Hematopoietic multipotent progenitor cell treated with erythropoietin and hydrocortisone succinate and interleukin-3 and kit ligand, for 4 days (in vitro differentiated cells): Measurements from ENCODE around the gene ZNF729.
A peak's percentile ranks its signal among the peaks of the same experiment; 100 is the strongest.
"Not testable (repeated sequence)": the region's sequence is repeated elsewhere in the genome, so short reads cannot be mapped to it uniquely, and the experiment has no call there.

ENCODE experiments used
- DNase-seq: peaks from one replicate; pipeline ENCODE4 v3.0.0-alpha.2; 2015

ZNF729 gene

GRCh38 chr19:22286151-22286810, at the start of gene ZNF729:
Gene ZNF729, plus strand, starts transcription at chr19:22286441. Its CDS starts 85 bp downstream, at chr19:22286526.
- DNase-seq, result peak; percentile 0

- DNase-seq, result no peak
These were observed 29.4 kb upstream of the ZNF729 start for GRCh38 chr19:22256856-22257255.

GRCh38 chr19:22257381-22257780, 28.9 kb upstream of the ZNF729 start:
- no peak for DNase-seq

DNA sequence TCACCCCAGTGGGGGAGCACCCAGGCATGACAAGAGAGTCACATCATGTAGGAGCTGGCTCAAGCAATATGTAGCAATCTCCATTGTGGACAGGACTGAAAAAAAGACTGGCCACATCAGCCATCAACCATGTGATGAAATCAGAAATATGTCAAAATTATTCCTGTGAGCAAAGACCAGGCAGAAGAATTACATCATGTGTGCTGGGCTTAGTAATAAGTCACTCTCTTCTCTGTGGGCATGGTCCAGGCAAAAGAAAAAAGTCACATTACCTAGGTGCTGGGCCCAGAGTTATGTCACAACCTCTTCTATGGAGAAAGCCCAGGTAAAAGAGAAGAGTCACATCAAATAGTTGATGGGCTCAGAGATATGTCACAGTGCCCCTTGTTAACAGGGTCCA, 28.3 kb upstream of the ZNF729 start:
- no peak for DNase-seq

GRCh38 chr19:22260499-22260898, 25.7 kb upstream of the ZNF729 start:
- no peak for DNase-seq

DNA sequence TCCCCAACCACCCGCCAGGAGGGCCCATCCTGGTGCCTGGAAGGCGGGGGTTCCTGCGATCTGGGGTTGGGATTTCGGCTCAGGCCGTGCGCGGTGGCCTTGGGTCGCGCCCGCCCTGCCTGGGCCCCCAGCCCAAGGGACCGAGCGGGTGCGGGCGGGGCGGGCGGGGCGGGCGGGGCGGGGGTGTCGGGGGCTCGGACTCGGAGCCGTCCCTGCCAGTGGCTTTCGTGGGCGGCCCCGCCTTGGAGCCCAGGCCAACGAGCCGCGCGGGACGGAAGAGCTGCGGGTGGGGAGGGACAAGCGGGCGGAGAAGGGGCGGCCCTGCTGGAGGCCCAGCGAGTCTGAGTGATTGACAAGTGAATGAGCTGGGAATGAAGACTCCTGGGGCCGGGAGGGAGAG, 24.6 kb upstream of the ZNF729 start:
- DNase-seq, result no peak

GRCh38 chr19:22263121-22263520, 23.1 kb upstream of the ZNF729 start:
- no peak for DNase-seq

DNA sequence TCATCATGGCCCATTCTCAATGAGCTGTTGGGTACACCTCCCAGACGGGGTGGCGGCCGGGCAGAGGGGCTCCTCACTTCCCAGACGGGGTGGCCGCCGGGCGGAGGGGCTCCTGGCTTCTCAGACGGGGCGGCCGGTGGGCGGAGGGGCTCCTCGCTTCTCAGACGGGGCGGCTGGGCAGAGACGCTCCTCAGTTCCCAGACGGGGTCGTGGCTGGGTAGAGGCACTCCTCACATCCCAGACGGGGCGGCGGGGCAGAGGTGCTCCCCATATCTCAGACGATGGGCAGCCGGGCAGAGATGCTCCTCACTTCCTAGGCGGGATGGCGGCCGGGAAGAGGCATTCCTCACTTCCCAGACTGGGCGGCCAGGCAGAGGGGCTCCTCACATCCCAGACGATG, 35.3 kb downstream of the ZNF729 start:
- not testable (repeated sequence) for DNase-seq

GRCh38 chr19:22326219-22326618, 40.0 kb downstream of the ZNF729 start:
- DNase-seq, result no peak

- no peak for DNase-seq
These were observed 41.1 kb downstream of the ZNF729 start for GRCh38 chr19:22327321-22327720.

DNA sequence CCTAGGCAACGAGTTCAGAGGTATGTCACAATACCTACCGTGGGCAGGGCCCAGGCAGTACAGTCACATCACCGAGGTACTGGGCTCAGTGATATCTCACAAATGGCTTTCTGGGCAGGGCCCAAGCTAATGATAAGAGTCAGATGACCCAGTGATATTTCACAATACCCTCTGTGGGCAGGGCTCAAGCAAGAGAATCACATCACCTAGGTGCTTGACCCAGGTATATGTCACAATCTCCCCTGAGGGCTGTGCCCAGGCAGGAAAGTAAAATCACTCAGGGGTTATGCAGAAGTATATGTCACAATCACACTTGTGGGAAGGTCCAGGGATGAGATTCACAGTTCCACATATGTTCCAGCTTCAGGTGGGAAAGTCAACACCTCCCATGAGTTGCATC, 45.3 kb downstream of the ZNF729 start:
- no peak for DNase-seq

DNA sequence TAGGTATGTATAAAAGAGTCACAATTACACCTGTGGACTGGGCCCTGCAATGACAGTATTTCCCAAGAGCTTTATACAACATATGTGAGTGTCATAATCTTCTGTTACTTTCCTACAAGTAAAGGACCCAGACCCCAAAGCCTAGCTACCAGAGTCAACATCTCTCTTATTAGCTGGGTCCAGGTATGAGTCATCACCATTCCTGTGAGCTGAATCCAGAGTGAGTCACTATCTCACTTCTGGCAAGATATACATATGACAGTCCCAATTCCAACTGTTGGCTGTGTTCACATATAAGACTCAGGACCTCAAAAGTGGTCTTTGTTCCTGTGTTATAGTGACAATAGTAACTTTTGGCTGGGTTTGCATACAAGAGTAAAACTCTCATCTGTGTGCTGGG, 46.7 kb downstream of the ZNF729 start:
- DNase-seq, result no peak

DNA sequence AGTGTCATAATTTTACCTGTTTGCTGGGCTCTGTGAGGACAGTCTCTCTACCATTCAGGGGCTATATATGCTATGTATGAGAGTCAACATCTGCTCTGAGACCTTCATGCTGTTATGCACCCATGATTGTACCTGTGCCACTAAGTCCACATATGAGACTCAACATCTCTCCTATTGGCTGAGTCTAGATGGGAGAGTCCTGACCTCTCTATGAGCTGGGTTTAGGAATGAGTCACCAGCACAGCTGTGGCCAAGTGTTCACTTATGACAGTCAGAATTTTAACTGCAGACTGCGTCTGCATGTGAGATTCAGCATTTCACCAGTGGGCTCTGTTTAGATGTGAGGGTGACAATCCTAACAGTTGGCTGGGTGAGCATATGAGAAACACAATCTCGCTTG, 49.5 kb downstream of the ZNF729 start:
- DNase-seq, result no peak

GRCh38 chr19:22354665-22355064, 68.4 kb downstream of the ZNF729 start:
- DNase-seq, result no peak
